DOHH2 (cell line): Measurements from ENCODE around the gene TACR1.

Experiments used
- H3F3A ChIP-seq: fragments of 200-600 bp; sonication (generic), shearing (Covaris generic); 2 replicates; pipeline ENCODE4 v1.6.0; 2016; ENCODE audit warnings: antibody characterized with exemption, mild to moderate bottlenecking; ENCODE audit not compliant: control insufficient read depth, insufficient read depth
- H3K27ac ChIP-seq: fragments of 200-600 bp; sonication (generic); 2 replicates; pipeline ENCODE4 v1.5.1; 2014; ENCODE audit warnings: low read depth, mild to moderate bottlenecking, low read length, moderate library complexity
- H3K27me3 ChIP-seq: fragments of 200-600 bp; sonication (generic); 2 replicates; pipeline ENCODE4 v1.6.1; 2014; ENCODE audit warnings: mild to moderate bottlenecking, low read length, mixed read lengths; ENCODE audit not compliant: control insufficient read depth
- H3K36me3 ChIP-seq: fragments of 200-600 bp; sonication (generic); 2 replicates; pipeline ENCODE4 v1.6.1; 2014; ENCODE audit warnings: mild to moderate bottlenecking, low read length, moderate library complexity, mixed read lengths; ENCODE audit not compliant: control insufficient read depth
- H3K4me1 ChIP-seq: fragments of 200-600 bp; sonication (generic); 2 replicates; pipeline ENCODE4 v1.6.1; 2014; ENCODE audit warnings: mild to moderate bottlenecking, low read length, mixed read lengths; ENCODE audit not compliant: control insufficient read depth
- H3K4me2 ChIP-seq: fragments of 200-600 bp; sonication (generic); 2 replicates; pipeline ENCODE4 v1.6.0; 2014; ENCODE audit warnings: mild to moderate bottlenecking, low read length, moderate library complexity
- H3K4me3 ChIP-seq: fragments of 200-600 bp; sonication (generic); 2 replicates; pipeline ENCODE4 v1.5.1; 2014; ENCODE audit warnings: mild to moderate bottlenecking, low read length, mixed read lengths
- H3K79me2 ChIP-seq: fragments of 200-600 bp; sonication (generic); 2 replicates; pipeline ENCODE4 v1.6.1; 2014; ENCODE audit warnings: mild to moderate bottlenecking, low read length, mixed read lengths; ENCODE audit not compliant: control insufficient read depth
- H3K9me2 ChIP-seq: fragments of 200-600 bp; sonication (generic); replicated peaks from 2 replicates; pipeline ENCODE4 v1.6.1; 2014; ENCODE audit warnings: mild to moderate bottlenecking, low read length, mixed read lengths; ENCODE audit not compliant: control insufficient read depth
- H3K9me3 ChIP-seq: fragments of 200-600 bp; sonication (generic); 2 replicates; pipeline ENCODE4 v1.6.1; 2014; ENCODE audit warnings: antibody characterized with exemption, low read length, mixed read lengths; ENCODE audit not compliant: control insufficient read depth, insufficient read depth
- H4K20me1 ChIP-seq: fragments of 200-600 bp; sonication (generic); 2 replicates; pipeline ENCODE4 v1.6.0; 2014; ENCODE audit warnings: low read depth, mild to moderate bottlenecking, antibody characterized with exemption, low read length, moderate library complexity; ENCODE audit not compliant: control insufficient read depth, insufficient read depth
- EZH2phosphoT487 ChIP-seq: fragments of 200-600 bp; sonication (generic); IDR thresholded peaks from 2 replicates; pipeline ENCODE4 v1.6.1; 2017; ENCODE audit warnings: borderline replicate concordance, mild to moderate bottlenecking, antibody characterized with exemption, low read length, moderate library complexity, mixed read lengths
- TF ChIP-seq, protein P1 (sequence below): fragments of 200-600 bp; sonication (generic); IDR thresholded peaks from one replicate; pipeline ENCODE4 v1.5.1; 2014; ENCODE audit warnings: antibody characterized with exemption, mild to moderate bottlenecking, low read depth, low read length; ENCODE audit not compliant: poor library complexity, severe bottlenecking

TACR1 gene

GRCh38 chr2:75068546-75068945, 130.8 kb downstream of the TACR1 start:
- Histone ChIP-seq H3K9me3 (no peaks in the 10 kb centered on the region), H4K20me1 (no peaks in the 10 kb centered on the region), H3K9me2 (no peaks in the 10 kb centered on the region), H3K36me3 (no peaks in the 10 kb centered on the region), H3F3A (no peaks in the 10 kb centered on the region), H3K27me3 (peaks cover 2% of the 10 kb centered on the region; the same call in 1 of the 2 replicates), H3K27ac (no peak overlapping the region), H3K4me2 (no peak overlapping the region), H3K4me3 (no peak overlapping the region), H3K79me2 (no peaks in the 10 kb centered on the region), H3K4me1 (no peaks in the 10 kb centered on the region)
- TF ChIP-seq, protein P1, sequence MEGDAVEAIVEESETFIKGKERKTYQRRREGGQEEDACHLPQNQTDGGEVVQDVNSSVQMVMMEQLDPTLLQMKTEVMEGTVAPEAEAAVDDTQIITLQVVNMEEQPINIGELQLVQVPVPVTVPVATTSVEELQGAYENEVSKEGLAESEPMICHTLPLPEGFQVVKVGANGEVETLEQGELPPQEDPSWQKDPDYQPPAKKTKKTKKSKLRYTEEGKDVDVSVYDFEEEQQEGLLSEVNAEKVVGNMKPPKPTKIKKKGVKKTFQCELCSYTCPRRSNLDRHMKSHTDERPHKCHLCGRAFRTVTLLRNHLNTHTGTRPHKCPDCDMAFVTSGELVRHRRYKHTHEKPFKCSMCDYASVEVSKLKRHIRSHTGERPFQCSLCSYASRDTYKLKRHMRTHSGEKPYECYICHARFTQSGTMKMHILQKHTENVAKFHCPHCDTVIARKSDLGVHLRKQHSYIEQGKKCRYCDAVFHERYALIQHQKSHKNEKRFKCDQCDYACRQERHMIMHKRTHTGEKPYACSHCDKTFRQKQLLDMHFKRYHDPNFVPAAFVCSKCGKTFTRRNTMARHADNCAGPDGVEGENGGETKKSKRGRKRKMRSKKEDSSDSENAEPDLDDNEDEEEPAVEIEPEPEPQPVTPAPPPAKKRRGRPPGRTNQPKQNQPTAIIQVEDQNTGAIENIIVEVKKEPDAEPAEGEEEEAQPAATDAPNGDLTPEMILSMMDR = no peak
- no peak for TF ChIP-seq EZH2phosphoT487

- H3K36me3 ChIP-seq = no peaks in the 10 kb centered on the region
- H3K4me2 ChIP-seq = no peak overlapping the region
- TF ChIP-seq, protein P1 = no peak
- no peak for TF ChIP-seq EZH2phosphoT487
- no peaks in the 10 kb centered on the region; the same call in 1 of the 2 replicates for H3K27me3 ChIP-seq
- no peak overlapping the region for H3K27ac ChIP-seq
- H3K4me3 ChIP-seq = no peak overlapping the region
- no peaks in the 10 kb centered on the region for H3K9me2 ChIP-seq
- no peaks in the 10 kb centered on the region for H4K20me1 ChIP-seq
- no peaks in the 10 kb centered on the region for H3K4me1 ChIP-seq
- H3F3A ChIP-seq = no peaks in the 10 kb centered on the region
- H3K9me3 ChIP-seq = no peaks in the 10 kb centered on the region
- H3K79me2 ChIP-seq = no peaks in the 10 kb centered on the region
Measured at GRCh38 chr2:75067506-75067905, 131.8 kb downstream of the TACR1 start.

DNA sequence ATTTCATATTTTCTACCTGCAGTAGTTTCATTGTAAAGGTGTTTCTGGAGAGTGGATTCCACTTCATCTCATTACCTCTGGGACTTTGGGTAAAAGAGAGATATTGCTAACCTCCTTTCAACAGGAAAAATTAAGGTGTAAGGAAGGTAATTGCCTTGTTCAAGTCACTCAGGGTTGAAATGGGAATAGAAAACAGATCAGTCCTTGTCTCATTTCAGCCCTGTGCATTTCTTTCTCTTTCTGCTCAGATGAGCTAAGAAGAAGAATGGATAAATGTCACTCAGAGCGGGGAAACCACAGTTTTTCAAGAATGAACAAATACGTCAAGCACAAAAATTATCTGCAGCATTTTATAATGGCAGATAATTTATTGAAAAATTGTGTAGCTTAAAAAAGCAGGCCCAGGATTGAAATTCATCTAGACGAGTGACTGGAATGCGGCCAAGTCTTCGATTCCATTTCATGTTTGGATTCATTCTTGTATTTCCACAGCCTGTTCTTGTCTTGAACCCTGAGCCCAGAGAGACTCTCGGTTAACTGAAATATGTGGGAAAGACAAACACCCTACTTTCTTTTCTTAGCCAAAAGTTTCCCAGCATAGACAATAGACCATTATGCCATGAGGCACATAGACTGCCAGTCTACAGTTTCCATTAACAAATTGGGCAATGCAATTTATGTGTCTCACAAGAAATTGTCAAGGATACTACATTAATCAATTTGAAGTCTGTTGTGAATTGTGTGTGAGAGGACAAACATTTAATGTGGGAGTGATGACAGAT, 133.0 kb downstream of the TACR1 start:
- H3K4me2 ChIP-seq = no peak overlapping the region
- TF ChIP-seq, protein P1 = no peak
- TF ChIP-seq EZH2phosphoT487 = no peak
- no peaks in the 10 kb centered on the region for H3F3A ChIP-seq
- H3K4me3 ChIP-seq = no peak overlapping the region
- no peaks in the 10 kb centered on the region for H4K20me1 ChIP-seq
- H3K9me3 ChIP-seq = no peaks in the 10 kb centered on the region
- no peak overlapping the region for H3K27ac ChIP-seq
- H3K4me1 ChIP-seq = no peaks in the 10 kb centered on the region
- no peaks in the 10 kb centered on the region for H3K79me2 ChIP-seq
- H3K27me3 ChIP-seq = no peaks in the 10 kb centered on the region
- no peaks in the 10 kb centered on the region for H3K36me3 ChIP-seq
- no peaks in the 10 kb centered on the region for H3K9me2 ChIP-seq
